Forelimb muscle (tissue), 1 donor: Measurements from ENCODE around the gene TRABD. TPM values are rescaled to one million over a fixed set of nuclear protein-coding genes. Genes with fewer than 3 reads are reported as not detected.
"Not testable (repeated sequence)": the region's sequence is repeated elsewhere in the genome, so short reads cannot be mapped to it uniquely, and the experiment has no call there.

ENCODE experiments used
- DNase-seq: peaks from one replicate; pipeline ENCODE4 v3.0.0-alpha.2; 2013; ENCODE audit warnings: low read depth
- polyA plus RNA-seq: library from polyadenylated mRNA; unstranded; fragments of 120-200 nt; gene quantifications from one replicate; pipeline ENCODE4 v1.2.1, GENCODE V29; 2013; ENCODE audit not compliant: insufficient read length

The TRABD gene
- polyA plus RNA-seq, 1 donor, result 19.5 TPM

- DNase-seq, result no peak
Measured at GRCh38 chr22:50201191-50202129, 15.7 kb downstream of the TRABD start.

GRCh38 chr22:50202130-50202666 is 16.5 kb downstream of the TRABD start:
- no peak for DNase-seq

GRCh38 chr22:50203288-50203687 is 17.6 kb downstream of the TRABD start:
- no peak for DNase-seq

- no peak for DNase-seq
Measured at GRCh38 chr22:50204571-50204970, 18.9 kb downstream of the TRABD start.

- not testable (repeated sequence) for DNase-seq
Measured at GRCh38 chr22:50204998-50205397, 19.3 kb downstream of the TRABD start.

- DNase-seq, result no peak
Measured at GRCh38 chr22:50205781-50206569, 20.3 kb downstream of the TRABD start.

GRCh38 chr22:50206599-50206998 is 20.9 kb downstream of the TRABD start:
- no peak for DNase-seq

- DNase-seq, result no peak
Measured at GRCh38 chr22:50207383-50208140, 21.8 kb downstream of the TRABD start.

- DNase-seq, result no peak
Measured at GRCh38 chr22:50208430-50208938, 22.8 kb downstream of the TRABD start.

- DNase-seq, result no peak
Measured at GRCh38 chr22:50208939-50209892, 23.5 kb downstream of the TRABD start.

GRCh38 chr22:50209893-50210292 is 24.2 kb downstream of the TRABD start:
- no peak for DNase-seq

- DNase-seq, result no peak
Measured at GRCh38 chr22:50210378-50211139, 24.8 kb downstream of the TRABD start.

GRCh38 chr22:50211147-50211546 is 25.4 kb downstream of the TRABD start:
- no peak for DNase-seq

GRCh38 chr22:50213263-50213662 is 27.6 kb downstream of the TRABD start:
- DNase-seq, result no peak

GRCh38 chr22:50215297-50216054 is 29.8 kb downstream of the TRABD start:
- no peak for DNase-seq

- no peak for DNase-seq
Measured at GRCh38 chr22:50216055-50216683, 30.5 kb downstream of the TRABD start.

GRCh38 chr22:50216684-50217520 is 31.2 kb downstream of the TRABD start:
- no peak for DNase-seq
